Activated CD8-positive, alpha-beta memory T cell treated with anti-CD3 and anti-CD28 coated beads, Interleukin-2, amount 50 U/mL, for 24 hours (primary cell): ENCODE results near the gene CYB5R2.
"Not testable (repeated sequence)": the region's sequence is repeated elsewhere in the genome, so short reads cannot be mapped to it uniquely, and the experiment has no call there.

ENCODE experiments used
- DNase-seq: peaks from one replicate; pipeline ENCODE4 v3.0.0-alpha.2; 2020; ENCODE audit errors: extremely low read depth

The CYB5R2 gene

DNA sequence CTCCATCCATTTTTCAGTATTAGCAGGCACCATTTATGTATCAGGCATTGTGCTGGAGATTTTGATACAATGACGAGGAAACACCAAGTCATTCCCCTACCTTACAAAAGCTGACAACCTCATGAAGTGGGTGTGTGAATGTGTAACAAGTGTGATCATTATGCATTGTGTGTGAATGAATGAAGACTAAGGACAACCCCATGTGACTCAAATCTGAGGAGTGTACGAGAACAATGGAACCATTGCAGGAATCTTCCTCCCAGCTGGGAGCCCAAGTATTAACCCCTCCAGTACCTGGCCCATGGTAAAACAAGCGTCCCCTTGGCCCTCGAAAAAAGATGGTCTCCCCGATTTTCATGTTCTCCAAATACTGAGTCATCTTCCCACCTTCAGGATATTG, 4.4 kb downstream of the CYB5R2 start:
- no peak for DNase-seq

DNA sequence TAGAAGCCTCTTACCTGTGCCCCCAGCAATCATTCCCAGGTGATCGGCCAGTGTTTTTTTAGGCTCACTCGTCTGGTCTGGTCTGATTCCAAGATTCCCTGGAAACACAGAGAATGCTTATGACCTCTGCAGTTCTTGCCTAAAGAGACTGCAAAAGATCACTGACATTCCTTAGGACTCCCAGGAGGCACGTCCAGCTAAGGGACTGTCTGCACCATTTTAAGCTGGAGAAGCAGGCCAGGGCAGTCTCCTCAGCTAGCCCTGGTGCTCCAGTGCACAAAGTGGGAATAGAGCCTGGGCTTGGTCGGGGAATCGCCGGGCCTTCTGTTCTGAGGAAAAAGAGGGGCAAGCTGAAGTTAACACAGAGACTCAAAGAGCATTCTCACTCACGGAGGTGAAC, 4.8 kb downstream of the CYB5R2 start:
- DNase-seq, result no peak

DNA sequence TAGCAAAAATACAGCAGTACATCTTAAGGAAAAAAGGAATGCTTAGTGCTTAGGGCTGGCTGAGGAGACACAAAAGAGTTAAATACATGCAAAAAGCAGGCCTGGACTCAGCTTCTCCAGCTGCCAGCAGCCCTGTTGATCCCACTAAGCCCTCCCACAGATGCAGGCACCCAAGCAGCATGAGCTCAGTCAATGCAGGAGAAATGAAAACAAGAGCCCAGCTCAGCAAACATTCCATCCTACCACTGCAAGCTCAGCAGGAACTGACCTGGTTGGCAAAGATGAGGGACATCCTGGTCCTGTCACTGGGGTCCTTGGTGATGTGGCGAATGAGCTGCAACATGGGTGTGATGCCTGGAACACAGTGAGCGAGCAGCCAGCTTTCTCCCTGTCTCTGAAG, 5.8 kb downstream of the CYB5R2 start:
- DNase-seq, result no peak

DNA sequence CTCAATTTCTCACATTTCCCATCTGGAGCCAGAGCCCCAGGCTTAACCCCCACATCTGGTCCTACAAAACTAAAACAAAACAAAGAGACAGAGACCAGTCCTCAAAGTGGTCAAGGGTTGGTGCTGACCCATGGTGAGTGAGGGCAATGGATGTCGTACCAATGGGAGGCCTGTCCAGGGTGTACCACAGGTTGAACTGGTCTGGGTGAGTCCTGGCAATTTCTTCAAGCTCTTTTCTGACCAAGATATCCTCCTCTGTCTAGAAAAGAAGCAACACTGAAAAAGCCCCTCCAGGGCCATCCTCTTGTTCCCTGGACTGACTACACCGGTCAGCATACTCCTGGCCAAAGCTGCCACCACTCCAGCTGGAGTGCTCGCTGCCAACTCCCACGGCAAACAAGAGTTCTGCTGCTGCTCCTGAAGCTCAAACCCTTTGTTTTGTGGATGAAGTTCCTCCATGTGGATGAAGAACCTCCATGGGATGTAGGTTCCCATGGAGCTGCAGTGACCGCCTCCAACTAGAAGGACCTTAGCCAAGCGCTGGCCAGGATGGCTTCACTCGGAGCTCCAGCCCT, 6.9 kb downstream of the CYB5R2 start:
- no peak for DNase-seq

DNA sequence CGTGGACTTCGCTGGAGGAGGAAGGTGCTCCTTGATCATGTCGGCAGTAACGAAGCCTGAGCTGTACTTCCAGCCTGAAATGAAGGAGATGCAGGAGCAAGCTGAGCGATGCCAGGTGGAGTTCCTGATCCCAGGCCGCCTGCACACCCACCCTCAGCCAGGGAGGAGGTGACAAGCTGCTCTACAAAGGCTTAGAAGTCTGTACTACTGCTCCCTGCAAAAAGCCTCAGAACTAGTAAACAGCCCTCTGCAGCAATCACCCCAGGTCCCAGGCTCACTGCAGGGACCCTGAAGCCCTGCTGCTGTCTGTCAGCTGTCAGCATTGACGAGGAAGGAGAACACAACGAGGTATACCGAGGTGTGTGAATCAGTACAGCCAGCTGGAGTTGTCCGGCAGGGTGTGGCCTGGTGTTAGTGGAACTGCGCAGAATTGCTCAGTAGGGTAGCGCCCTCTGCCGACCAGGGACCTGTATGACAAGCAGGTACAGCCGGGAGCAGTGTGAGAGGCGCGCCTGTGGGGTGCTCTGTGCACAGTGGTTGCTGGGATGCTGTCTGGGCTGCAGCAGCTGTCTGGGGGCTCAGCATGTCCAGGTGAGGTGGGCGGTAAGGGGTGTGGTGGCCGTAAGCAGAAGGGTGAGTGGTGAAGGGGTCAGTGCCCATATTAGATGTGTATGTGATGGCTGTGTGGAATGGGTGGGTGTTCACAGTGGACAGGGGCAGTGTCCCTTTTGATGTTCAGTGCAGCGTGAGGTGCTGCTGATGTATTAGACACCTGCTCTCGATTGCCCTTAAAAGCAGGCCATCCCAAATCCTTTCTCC, 7.6 kb downstream of the CYB5R2 start:
- DNase-seq, result peak; percentile 49

DNA sequence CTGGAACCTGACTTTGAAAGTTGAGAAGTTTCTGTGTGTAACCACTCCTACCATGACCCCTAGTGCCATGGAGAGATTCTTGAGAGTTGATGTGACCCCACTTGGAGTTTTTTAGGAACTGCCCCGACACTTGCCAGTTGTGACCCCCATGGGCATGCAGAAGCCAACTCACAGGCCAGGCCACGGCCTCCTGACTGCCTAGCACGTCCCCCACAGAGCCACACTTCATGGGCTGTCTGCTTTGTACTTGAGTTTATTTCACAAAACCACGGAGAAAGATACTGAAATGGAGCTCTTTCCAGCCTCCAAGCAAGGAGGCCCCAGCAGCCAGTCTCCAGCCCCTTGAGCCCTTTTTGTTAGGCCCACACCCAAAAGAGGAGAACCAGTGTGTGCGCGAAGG, 8.4 kb downstream of the CYB5R2 start:
- no peak for DNase-seq

DNA sequence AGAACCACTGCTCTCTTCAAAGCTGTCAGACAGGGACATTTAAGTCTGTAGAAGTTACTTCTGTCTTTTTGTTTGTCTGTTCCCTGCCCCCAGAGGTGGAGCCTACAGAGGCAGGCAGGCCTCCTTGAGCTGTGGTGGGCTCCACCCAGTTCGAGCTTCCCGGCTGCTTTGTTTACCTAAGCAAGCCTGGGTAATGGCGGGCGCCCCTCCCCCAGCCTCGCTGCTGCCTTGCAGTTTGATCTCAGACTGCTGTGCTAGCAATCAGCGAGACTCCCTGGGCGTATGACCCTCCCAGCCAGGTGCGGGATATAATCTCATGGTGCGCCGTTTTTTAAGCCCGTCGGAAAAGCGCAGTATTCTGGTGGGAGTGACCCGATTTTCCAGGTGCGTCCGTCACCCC, 9.8 kb downstream of the CYB5R2 start:
- not testable (repeated sequence) for DNase-seq

DNA sequence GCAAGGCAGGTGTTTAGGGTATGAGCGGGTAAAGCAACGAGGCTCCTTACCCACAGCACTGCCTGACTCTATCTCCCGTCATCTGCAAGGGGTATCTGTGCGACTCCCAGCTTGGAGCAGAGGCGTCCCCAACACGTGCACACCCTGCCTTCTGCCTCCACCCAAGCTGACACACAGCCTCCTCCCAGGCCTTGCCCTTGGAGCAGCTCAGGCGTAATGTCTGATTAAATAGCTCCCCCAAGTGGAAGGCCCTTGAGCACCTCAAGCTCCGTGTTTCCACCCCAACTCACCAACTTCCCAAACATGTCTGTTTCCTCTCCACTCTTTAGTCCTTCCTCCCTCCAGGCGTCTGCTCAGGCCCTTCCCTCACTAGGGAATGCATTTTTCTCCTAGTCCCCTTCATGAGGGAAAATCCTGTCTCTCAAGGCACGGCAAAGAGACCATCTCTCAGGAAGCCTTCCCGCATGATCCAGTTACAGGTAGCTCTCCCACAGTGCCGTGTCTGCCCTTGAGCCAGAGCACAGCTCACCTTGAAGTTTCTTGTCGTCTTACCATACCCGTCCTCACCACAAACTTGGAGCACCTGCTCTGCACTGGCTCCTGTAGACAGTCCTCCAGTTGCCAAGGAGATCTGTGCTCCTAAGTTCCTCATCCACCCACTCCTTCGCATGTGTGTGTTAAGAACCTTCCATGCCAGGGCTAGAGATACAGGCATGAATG, 15.8 kb downstream of the CYB5R2 start:
- no peak for DNase-seq

DNA sequence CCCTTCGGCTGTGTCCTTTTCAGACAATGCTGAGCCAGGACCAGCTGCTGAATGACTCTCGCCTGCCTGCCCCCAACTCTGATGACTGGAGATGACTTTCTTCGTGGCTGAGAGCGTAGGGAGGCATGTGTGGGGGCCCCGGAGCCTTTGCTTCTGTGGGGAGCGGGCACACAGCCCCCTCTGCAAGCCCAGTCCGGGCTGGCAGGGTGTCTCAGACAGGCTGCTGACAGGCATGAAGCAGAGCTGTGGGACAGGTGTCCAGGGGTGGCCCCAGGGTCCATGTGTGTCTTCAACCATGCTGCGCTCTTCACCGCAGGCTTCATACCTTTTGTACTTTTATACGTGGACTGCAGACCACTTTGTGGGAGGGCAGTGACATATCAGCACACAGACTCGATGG, 16.6 kb downstream of the CYB5R2 start:
- DNase-seq, result no peak

DNA sequence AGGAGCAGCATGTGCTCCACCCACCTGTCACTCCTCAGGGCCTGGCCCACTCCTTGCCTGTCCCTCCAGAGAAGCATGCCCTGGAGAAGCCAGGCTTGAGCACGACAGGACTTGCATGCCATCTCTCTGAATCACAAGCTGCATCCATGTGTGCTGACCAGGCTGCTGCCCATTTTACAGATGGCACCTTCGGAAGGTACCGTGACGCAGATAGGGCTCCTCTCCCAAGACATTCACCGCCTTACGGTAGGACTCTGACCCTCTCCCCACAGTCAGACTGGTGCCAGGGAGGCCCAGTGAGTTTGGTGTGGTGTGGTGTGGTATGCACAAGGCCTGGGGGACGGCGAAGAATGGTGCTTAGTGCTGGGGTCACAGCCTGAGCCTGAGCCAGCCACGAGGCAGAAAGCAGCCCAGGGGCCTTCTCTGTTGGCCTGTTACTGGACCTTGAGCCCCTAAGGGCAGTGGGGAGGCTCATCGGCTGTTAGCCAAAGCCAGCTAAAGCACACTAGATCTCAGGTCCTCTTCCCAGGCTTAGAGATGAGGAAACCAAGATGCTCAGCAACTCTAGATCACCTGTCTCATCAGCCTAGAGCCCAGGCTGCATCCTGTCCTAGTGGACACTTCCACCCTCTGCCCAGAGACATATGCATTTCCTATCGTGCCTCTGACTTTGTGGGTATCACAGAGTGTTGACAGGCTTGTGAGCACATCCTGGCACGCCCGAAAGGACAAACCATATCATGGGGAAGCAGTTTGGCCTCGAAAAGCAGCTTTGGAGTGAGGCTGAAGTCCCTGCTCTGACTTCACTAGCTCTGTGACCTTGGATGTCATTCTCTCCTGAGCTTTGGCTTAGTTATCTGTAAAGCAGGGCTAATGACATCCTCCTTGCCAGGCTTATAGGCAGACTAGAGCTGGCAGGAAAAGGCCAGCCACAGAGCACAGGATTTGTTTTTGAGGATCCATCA, 17.8 kb downstream of the CYB5R2 start:
- no peak for DNase-seq

DNA sequence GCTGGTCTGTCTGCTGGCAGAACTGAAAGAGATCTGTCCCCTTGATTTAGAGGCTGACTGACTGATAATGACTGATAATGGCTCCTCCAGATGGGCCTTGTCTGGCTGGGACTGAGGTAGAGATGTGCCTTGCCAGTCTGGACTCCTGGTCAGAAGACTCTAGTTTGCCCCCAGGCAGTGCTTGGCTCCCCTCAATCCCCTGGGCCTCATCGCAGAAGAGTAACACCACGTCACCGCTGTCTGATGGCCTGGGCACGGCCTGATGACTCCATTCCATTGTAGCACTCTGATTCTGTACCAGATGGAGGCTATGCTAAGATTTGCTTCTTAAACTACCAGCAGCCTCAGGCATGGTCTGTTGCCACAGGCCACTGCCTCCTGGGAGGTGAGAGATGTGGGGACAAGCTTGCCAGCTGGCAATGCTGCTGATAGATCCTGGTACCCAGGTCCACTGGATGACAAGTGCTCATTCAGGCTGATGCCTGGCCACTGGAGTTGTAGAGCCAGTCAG, 19.1 kb downstream of the CYB5R2 start:
- DNase-seq, result no peak

DNA sequence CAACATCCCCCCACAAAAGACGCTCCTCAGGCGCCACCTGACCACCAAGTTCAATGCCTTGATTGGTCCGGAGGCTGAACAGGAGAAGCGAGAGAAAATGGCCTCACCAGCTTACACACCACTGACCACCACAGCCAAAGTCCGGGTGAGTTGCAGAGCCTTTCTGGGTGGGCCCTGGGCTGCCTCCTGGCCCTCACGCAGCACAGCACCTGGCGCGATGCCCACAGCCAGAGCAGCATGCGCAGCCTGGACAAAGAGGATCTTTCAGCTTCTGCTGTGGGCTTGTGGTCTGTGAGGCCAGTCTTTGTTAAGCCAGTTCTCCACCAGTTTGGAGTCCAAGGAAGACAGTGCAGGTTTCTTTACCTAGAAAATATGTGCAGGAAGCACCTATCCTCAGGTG, 21.6 kb downstream of the CYB5R2 start:
- DNase-seq, result no peak

DNA sequence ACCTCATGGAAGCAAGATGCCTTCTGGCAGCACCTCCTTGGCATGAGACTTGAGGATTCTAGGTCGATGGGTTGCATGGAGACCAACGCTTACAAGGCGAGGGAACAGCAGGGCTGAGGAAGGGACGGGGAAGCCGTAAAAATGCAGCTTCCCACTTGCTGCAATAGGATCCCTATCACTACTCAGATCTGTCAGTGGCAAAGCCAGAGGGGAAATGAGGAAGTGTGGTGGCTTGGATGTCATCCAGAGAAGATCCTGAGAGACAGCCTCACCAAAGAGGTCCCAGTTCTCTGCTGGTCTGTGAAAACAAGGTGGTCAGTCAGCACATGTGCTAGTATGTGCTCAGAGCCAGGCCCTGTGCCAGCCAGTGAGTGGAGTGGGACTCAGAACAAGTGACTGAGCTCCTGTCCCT, 22.2 kb downstream of the CYB5R2 start:
- DNase-seq, result no peak

DNA sequence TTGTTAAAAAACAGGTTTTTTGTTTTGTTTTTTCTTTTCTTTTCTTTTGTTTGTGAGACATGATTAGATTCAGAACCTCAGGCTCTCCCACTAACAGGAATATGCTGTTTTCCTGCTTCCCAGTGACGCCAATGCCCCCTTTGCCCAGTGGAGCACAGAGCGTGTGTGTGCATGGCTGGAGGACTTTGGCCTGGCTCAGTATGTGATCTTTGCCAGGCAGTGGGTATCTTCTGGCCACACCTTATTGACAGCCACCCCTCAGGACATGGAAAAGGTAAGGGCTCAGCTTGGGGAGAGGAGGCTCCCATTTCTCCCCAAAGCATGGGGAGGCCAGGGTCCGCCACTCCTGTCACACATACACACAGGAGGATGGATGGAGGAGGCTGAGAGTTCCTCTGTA, 25.0 kb downstream of the CYB5R2 start:
- DNase-seq, result no peak

DNA sequence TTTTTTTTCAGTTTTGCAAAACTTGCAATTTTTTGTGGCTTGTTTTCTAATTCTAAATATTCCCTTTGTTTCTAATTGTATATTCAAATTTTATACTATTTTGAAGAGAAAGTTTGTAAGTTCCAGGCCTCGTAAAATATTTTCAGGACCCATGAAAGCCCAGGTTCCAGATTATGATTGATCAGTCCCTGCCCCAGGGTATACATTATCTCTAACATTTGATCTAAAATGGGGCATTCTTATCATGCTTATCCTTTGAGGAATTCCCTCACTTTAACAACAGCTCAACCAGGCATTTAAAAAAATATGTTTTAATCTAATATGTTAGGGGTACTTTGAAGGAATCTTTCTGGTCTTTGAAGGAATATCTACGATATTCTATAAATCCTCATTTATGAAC, 26.4 kb downstream of the CYB5R2 start:
- DNase-seq, result no peak

DNA sequence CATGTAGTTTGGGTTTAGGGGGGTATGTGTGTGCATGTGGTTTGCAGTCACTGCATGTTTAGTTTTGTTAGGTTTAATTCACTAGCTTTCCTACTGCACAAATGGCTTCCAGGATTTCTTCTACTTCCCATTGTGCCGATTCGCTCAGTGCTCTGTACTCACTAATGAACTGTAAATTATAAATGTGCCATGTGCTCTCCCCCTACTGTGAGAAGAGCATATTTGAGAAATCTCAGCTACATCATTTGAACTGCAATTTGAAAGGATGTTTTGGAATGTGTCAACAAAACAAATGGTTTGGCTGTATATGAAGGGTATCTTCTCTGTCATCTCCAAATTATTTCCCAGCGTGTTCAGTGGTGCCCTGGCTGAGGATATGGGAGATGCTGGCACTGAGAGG, 28.1 kb downstream of the CYB5R2 start:
- no peak for DNase-seq

DNA sequence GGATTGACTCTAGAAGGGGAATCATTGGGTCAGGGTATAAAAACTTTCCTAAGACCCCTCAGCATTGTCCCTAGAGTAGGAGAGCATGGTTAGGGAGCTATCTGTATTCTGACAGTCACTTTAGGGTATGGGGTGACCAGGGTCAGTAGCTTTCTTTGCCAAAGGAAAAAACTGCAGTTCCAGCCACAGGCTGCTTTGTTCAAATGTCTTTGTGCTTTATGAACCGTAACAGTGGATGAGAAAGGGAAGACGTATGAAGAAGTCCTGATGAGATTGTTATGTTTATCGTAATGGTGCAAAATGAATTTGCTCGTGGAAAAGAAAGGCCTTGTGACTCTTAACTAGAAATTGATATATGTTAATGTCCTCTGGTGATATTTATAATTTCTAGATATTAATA, 30.0 kb downstream of the CYB5R2 start:
- no peak for DNase-seq

DNA sequence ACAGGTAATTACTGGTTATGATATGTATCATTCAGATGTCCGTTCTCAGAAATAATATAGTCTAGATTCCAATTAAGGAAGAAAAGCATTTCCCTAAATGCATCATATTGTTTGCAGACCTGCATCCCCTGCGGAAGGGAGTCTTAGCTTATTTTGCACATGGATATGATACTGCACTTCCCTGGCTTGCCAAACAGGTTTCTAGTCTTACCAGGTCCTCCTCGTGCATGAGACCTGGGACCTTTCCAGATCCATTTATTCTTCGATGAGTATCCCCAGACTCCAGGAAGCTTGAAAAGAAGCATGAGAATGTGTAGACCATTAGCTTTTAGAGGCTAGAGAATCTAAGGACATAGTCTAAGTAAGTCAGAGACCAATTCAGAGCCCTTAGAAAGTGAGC, 30.6 kb downstream of the CYB5R2 start:
- DNase-seq, result no peak

DNA sequence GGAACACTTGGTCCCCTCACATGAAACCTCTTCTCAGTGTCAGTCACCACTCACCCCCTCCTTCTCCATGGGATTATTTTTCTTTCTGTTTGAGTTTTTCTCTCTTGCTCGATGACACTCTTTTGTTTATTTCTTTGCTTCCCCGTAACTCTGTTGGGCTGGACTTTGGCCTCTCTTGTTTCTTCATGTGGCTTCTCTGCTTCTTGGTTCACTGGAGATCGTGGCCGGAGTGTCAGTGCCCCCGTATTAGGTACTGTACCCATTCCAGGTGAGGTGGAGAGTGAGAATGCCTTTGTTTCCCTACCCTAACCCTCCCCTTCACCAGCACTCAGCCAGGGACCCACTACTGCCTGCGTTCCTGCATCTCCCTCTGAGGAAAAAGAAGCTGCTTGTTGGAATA, 32.5 kb downstream of the CYB5R2 start:
- DNase-seq, result no peak

DNA sequence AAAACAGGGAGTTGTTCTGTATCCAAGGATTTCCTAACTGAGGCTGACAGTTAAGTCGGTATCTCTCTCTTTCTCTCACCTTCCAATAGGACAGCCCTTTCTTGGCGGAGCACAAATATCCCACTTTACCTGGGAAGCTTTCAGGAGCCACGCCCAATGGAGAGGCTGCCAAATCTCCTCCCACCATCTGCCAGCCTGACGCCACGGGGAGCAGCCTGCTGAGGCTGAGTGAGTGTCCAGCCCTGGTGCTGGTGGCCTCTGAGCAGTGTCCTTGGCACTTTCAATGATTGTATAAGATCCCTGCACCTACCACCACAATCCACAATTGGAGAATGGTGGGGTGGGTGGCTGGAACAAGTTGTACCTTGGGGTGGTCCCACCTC, 33.7 kb downstream of the CYB5R2 start:
- no peak for DNase-seq

DNA sequence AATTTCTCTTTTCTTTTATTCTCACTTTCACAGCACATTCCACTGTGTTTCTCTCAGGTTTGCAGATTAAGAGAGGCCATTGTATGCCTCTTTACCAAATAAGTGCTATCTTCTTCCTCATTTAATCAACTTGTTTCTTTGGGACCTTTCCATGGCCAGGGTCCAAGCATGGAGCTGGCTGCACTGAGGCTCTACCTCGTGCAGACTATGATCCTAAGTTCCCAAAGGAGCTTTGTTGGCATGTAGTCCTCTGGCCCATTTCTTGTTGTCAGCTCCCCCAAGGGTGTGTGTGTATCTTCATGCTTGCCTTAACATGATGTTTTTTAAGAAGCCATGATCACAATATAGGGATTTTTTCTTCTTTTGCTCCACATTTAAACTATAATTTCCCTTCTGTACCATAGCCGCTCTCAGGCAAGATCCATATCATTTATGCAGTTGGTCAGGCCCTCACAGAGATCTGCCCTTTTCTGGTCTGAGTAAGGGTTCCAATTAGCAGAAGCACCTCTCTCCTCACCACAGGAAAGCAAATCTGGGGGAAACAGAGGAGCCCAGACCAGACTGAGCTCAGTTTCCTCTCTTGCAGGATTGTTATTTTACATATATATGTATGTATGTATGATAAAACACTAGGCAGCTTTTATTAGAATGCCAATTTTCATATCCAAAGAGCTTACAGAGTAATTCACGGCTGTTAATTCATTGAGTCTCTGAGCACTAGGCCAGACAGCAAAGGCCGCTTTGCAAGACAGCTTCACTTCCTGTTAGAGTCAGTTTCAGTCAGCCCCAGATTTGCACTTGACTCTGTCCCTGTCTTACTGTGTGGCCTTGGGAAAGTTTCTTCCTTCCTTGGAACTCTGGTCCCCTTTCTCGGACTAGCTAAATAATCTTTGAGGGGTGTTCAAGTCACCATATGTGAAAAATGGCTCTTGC, 34.3 kb downstream of the CYB5R2 start:
- DNase-seq, result no peak
